ENCODE results near the gene LARGE2.

DNA sequence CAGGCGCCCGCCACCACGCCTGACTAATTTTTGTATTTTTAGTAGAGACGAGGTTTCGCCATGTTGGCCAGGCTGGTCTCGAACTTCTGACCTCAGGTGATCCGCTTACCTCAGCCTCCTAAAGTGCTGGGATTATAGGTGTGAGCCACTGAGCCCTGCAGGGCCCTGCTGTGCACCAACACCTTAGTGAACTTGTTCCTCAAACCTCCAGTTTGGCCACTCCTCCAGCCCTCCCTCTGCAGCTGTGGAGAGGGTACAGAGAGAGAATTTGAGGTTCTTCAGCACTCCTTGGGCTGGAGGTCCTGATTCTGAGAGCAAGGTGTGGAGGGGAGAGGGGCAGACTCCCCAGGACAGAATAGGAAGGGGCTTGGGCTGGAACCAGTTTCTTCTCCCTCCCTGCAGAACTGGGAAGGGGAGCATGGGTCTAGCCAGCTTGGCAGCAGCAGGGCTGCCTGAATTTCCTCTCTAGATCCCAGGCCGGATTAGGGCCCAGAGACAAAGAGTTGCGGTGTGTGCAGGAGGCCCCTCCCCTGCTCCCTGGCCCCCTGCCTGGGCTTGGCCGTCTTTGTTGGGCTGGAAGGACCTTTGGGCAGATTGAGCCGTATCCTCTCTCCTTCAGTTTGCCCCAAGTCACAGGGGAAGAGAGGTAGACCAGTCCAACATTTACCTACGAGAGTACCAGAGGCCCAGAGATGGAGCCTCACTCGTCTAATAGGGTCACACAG, 2.5 kb upstream of the LARGE2 start:
- TF ChIP-seq, protein P1, sequence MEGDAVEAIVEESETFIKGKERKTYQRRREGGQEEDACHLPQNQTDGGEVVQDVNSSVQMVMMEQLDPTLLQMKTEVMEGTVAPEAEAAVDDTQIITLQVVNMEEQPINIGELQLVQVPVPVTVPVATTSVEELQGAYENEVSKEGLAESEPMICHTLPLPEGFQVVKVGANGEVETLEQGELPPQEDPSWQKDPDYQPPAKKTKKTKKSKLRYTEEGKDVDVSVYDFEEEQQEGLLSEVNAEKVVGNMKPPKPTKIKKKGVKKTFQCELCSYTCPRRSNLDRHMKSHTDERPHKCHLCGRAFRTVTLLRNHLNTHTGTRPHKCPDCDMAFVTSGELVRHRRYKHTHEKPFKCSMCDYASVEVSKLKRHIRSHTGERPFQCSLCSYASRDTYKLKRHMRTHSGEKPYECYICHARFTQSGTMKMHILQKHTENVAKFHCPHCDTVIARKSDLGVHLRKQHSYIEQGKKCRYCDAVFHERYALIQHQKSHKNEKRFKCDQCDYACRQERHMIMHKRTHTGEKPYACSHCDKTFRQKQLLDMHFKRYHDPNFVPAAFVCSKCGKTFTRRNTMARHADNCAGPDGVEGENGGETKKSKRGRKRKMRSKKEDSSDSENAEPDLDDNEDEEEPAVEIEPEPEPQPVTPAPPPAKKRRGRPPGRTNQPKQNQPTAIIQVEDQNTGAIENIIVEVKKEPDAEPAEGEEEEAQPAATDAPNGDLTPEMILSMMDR (IDR thresholded peaks at IDR 0.05; ENCODE audit: borderline replicate concordance, extremely low read depth, low read length, poor library complexity, severe bottlenecking) = no peak
- TF ChIP-seq EZH2 (IDR thresholded peaks at IDR 0.05; ENCODE audit: borderline replicate concordance, low read depth, low read length, severe bottlenecking) = no peak

All from DND-41 (cell line).